Muscle of arm (tissue), 12 donors: ENCODE measurements around the gene LGALS4. TPM values are rescaled to one million over a fixed set of nuclear protein-coding genes. Genes with fewer than 3 reads are reported as not detected.
"Not testable (repeated sequence)": the region's sequence is repeated elsewhere in the genome, so short reads cannot be mapped to it uniquely, and the experiment has no call there.

Source experiments
- DNase-seq: peaks from one replicate; pipeline ENCODE4 v3.0.0-alpha.2; 2013
- polyA plus RNA-seq, 12 donors: library from polyadenylated mRNA; unstranded; fragments of 120-200 nt; gene quantifications; one replicate each; pipeline ENCODE4 v1.2.1, GENCODE V29; 2013; ENCODE audit not compliant: insufficient read length in 12 of 12

The LGALS4 gene
- polyA plus RNA-seq, 12 donors = 0.50 to 236 (median 0.88) TPM; not detected in 1

- DNase-seq = no peak
Measured at GRCh38 chr19:38773469-38774177, 39.1 kb downstream of the LGALS4 start, which contains the start of gene LGALS7. Gene LGALS7 (minus strand): TSS chr19:38773517. CDS start chr19:38773492, 25 bp downstream.

GRCh38 chr19:38771569-38771968, 41.2 kb downstream of the LGALS4 start:
- not testable (repeated sequence) for DNase-seq

- DNase-seq = not testable (repeated sequence)
Measured at GRCh38 chr19:38770949-38771275, 41.8 kb downstream of the LGALS4 start.

- not testable (repeated sequence) for DNase-seq
Measured at GRCh38 chr19:38770228-38770948, 42.4 kb downstream of the LGALS4 start.

GRCh38 chr19:38769635-38770211, 43.0 kb downstream of the LGALS4 start:
- peak; percentile 87 for DNase-seq

- no peak for DNase-seq
Measured at GRCh38 chr19:38766276-38767047, 46.3 kb downstream of the LGALS4 start.

GRCh38 chr19:38765214-38765613, 47.5 kb downstream of the LGALS4 start:
- no peak for DNase-seq

GRCh38 chr19:38763795-38764220, 48.9 kb downstream of the LGALS4 start:
- no peak for DNase-seq

- not testable (repeated sequence) for DNase-seq
Measured at GRCh38 chr19:38761884-38762389, 50.8 kb downstream of the LGALS4 start.

- not testable (repeated sequence) for DNase-seq
Measured at GRCh38 chr19:38760805-38761517, 51.8 kb downstream of the LGALS4 start.

GRCh38 chr19:38759590-38760003, 53.1 kb downstream of the LGALS4 start:
- no peak for DNase-seq

- DNase-seq = not testable (repeated sequence)
Measured at GRCh38 chr19:38754196-38754595, 58.5 kb downstream of the LGALS4 start.

- not testable (repeated sequence) for DNase-seq
Measured at GRCh38 chr19:38753783-38754182, 59.0 kb downstream of the LGALS4 start.

Other genes starting within 250 kb of the LGALS4 start
- 10 to 100 TPM in 5 of 12 donors, 1 to 10 TPM in 5, not detected in 2; 1.8 to 17.8 (median 10.3) TPM for gene MAP4K1, start 195.0 kb downstream of the LGALS4 start, polyA plus RNA-seq
- gene EIF3K, start 193.8 kb downstream of the LGALS4 start, polyA plus RNA-seq = 100 to 1,000 TPM; 195 to 996 (median 338) TPM
- 100 to 1,000 TPM; 116 to 322 (median 196) TPM for gene ACTN4, start 165.3 kb downstream of the LGALS4 start, polyA plus RNA-seq
- 1 to 10 TPM in 6 of 12 donors, under 1 TPM in 4, not detected in 2; 0.64 to 5.1 (median 1.3) TPM for gene CAPN12, start 68.5 kb downstream of the LGALS4 start, polyA plus RNA-seq
- 1 to 10 TPM in 5 of 12 donors, under 1 TPM in 3, not detected in 4; 0.33 to 8.7 (median 1.0) TPM for gene LGALS7, start 39.4 kb downstream of the LGALS4 start, polyA plus RNA-seq
- 100 to 1,000 TPM in 1 of 12 donors, 10 to 100 TPM in 2, 1 to 10 TPM in 2, under 1 TPM in 1, not detected in 6; 0.93 to 126 (median 7.2) TPM for gene LGALS7B, start 23.7 kb downstream of the LGALS4 start, polyA plus RNA-seq
- gene ECH1, start 18.8 kb upstream of the LGALS4 start, polyA plus RNA-seq = 100 to 1,000 TPM in 7 of 12 donors, 10 to 100 TPM in 4, not detected in 1; 86.5 to 129 (median 102) TPM
- gene HNRNPL, start 37.0 kb upstream of the LGALS4 start, polyA plus RNA-seq = over 10,000 TPM in 1 of 12 donors, 100 to 1,000 TPM in 11; 251 to 16,091 (median 284) TPM
- gene RINL, start 65.3 kb upstream of the LGALS4 start, polyA plus RNA-seq = 10 to 100 TPM in 3 of 12 donors, 1 to 10 TPM in 8, not detected in 1; 6.4 to 17.9 (median 9.0) TPM
- 100 to 1,000 TPM in 7 of 12 donors, 10 to 100 TPM in 4, not detected in 1; 74.8 to 135 (median 104) TPM for gene SIRT2, start 86.7 kb upstream of the LGALS4 start, polyA plus RNA-seq
- gene NFKBIB, start 87.0 kb upstream of the LGALS4 start, polyA plus RNA-seq = 10 to 100 TPM in 3 of 12 donors, 1 to 10 TPM in 8, not detected in 1; 5.8 to 19.6 (median 7.2) TPM
- gene CCER2, start 99.2 kb upstream of the LGALS4 start, polyA plus RNA-seq = 10 to 100 TPM in 1 of 12 donors, 1 to 10 TPM in 10, not detected in 1; 2.7 to 14.5 (median 4.5) TPM
- gene SARS2, start 117.8 kb upstream of the LGALS4 start, polyA plus RNA-seq = 10 to 100 TPM in 11 of 12 donors, not detected in 1; 16.9 to 42.8 (median 26.5) TPM
- gene MRPS12, start 118.0 kb upstream of the LGALS4 start, polyA plus RNA-seq = 10 to 100 TPM in 11 of 12 donors, not detected in 1; 13.6 to 26.5 (median 14.8) TPM
- 10 to 100 TPM in 11 of 12 donors, not detected in 1; 22.6 to 33.6 (median 28.0) TPM for gene FBXO17, start 162.8 kb upstream of the LGALS4 start, polyA plus RNA-seq
- 10 to 100 TPM in 1 of 12 donors, 1 to 10 TPM in 9, under 1 TPM in 1, not detected in 1; 0.89 to 10.3 (median 2.5) TPM for gene FBXO27, start 219.6 kb upstream of the LGALS4 start, polyA plus RNA-seq